Loucy (cell line): ENCODE results near the gene CNIH4.

Experiments
- H2AFZ ChIP-seq: fragments of 200-600 bp; sonication (generic); 2 replicates; pipeline ENCODE4 v1.6.0; 2016; ENCODE audit warnings: antibody characterized with exemption, mild to moderate bottlenecking, low read length, moderate library complexity
- H3F3A ChIP-seq: fragments of 200-600 bp; 2 replicates; pipeline ENCODE4 v1.6.0; 2016; ENCODE audit warnings: antibody characterized with exemption, low read depth, mild to moderate bottlenecking
- H3K27me3 ChIP-seq: fragments of 200-600 bp; sonication (generic); 2 replicates; pipeline ENCODE4 v1.6.1; 2014; ENCODE audit warnings: low read length, mild to moderate bottlenecking; ENCODE audit not compliant: insufficient read depth, poor library complexity, severe bottlenecking
- H3K36me3 ChIP-seq: fragments of 200-600 bp; sonication (generic); 2 replicates; pipeline ENCODE4 v1.6.1; 2016; ENCODE audit warnings: low read length; ENCODE audit not compliant: insufficient read depth
- H3K4me1 ChIP-seq: fragments of 200-600 bp; sonication (generic); 2 replicates; pipeline ENCODE4 v1.5.1; 2014; ENCODE audit warnings: low read length, mild to moderate bottlenecking; ENCODE audit not compliant: insufficient read depth, poor library complexity, severe bottlenecking
- H3K4me2 ChIP-seq: fragments of 200-600 bp; sonication (generic); 2 replicates; pipeline ENCODE4 v1.6.0; 2014; ENCODE audit warnings: antibody characterized with exemption, low read length, low read depth, mild to moderate bottlenecking; ENCODE audit not compliant: poor library complexity, severe bottlenecking
- H3K4me3 ChIP-seq: fragments of 200-600 bp; sonication (generic); 2 replicates; pipeline ENCODE4 v1.5.1; 2014; ENCODE audit warnings: low read length, mild to moderate bottlenecking, mixed read lengths; ENCODE audit not compliant: poor library complexity, severe bottlenecking
- H3K79me2 ChIP-seq: fragments of 200-600 bp; sonication (generic); 2 replicates; pipeline ENCODE4 v1.6.1; 2014; ENCODE audit warnings: low read length; ENCODE audit not compliant: insufficient read depth
- H3K9ac ChIP-seq: fragments of 200-600 bp; sonication (generic); 2 replicates; pipeline ENCODE4 v1.6.0; 2014; ENCODE audit warnings: mild to moderate bottlenecking, low read depth, low read length, moderate library complexity; ENCODE audit not compliant: poor library complexity, severe bottlenecking
- H3K9me2 ChIP-seq: fragments of 200-600 bp; sonication (generic); replicated peaks from 2 replicates; pipeline ENCODE4 v1.6.1; 2016; ENCODE audit warnings: low read depth, low read length, mixed read lengths
- H3K9me3 ChIP-seq: fragments of 200-600 bp; sonication (generic); 2 replicates; pipeline ENCODE4 v1.6.1; 2014; ENCODE audit warnings: mild to moderate bottlenecking, antibody characterized with exemption, low read length, low read depth; ENCODE audit not compliant: insufficient read depth
- H4K20me1 ChIP-seq: fragments of 200-600 bp; sonication (generic); 2 replicates; pipeline ENCODE4 v1.6.0; 2014; ENCODE audit warnings: antibody characterized with exemption, low read length, mild to moderate bottlenecking; ENCODE audit not compliant: insufficient read depth, poor library complexity, severe bottlenecking
- CTCF ChIP-seq: fragments of 200-600 bp; sonication (generic); conservative IDR thresholded peaks from 2 replicates; pipeline ENCODE4 v1.5.1; 2014; ENCODE audit warnings: mild to moderate bottlenecking, antibody characterized with exemption, low read length
- EZH2phosphoT487 ChIP-seq: fragments of 200-600 bp; IDR thresholded peaks from 2 replicates; pipeline ENCODE4 v1.6.1; 2018; ENCODE audit warnings: antibody characterized with exemption, mild to moderate bottlenecking, moderate library complexity, borderline replicate concordance

CNIH4 gene

GRCh38 chr1:224381880-224382548 is 25.3 kb downstream of the CNIH4 start:
- Histone ChIP-seq H3K9me3 (no peaks in the 10 kb centered on the region), H3K9me2 (no peaks in the 10 kb centered on the region), H3K27me3 (peaks cover 13% of the 10 kb centered on the region), H3K36me3 (peaks cover 14% of the 10 kb centered on the region), H3K4me2 (no peak overlapping the region), H4K20me1 (peaks cover 25% of the 10 kb centered on the region), H3F3A (no peaks in the 10 kb centered on the region), H3K9ac (no peak overlapping the region), H3K4me1 (peaks cover 20% of the 10 kb centered on the region), H2AFZ (no peak overlapping the region), H3K79me2 (no peaks in the 10 kb centered on the region), H3K4me3 (no peak overlapping the region)
- TF ChIP-seq EZH2phosphoT487 (no peak), CTCF (no peak)

GRCh38 chr1:224383218-224383617 is 26.5 kb downstream of the CNIH4 start:
- H4K20me1 ChIP-seq, result peaks cover 23% of the 10 kb centered on the region
- TF ChIP-seq EZH2phosphoT487 (no peak), CTCF (no peak)
- no peaks in the 10 kb centered on the region for H3F3A ChIP-seq
- H3K9me3 ChIP-seq, result no peaks in the 10 kb centered on the region
- no peak overlapping the region for H2AFZ ChIP-seq
- H3K4me2 ChIP-seq, result no peak overlapping the region
- no peak overlapping the region for H3K4me3 ChIP-seq
- H3K27me3 ChIP-seq, result peaks cover 13% of the 10 kb centered on the region
- H3K36me3 ChIP-seq, result peaks cover 15% of the 10 kb centered on the region
- no peaks in the 10 kb centered on the region for H3K9me2 ChIP-seq
- H3K79me2 ChIP-seq, result no peaks in the 10 kb centered on the region
- no peak overlapping the region for H3K9ac ChIP-seq
- peaks cover 20% of the 10 kb centered on the region for H3K4me1 ChIP-seq

- Histone ChIP-seq H2AFZ (no peak overlapping the region), H3K4me1 (no peaks in the 10 kb centered on the region), H3K4me3 (no peak overlapping the region), H3K27me3 (peaks cover 4% of the 10 kb centered on the region), H4K20me1 (peaks cover 4% of the 10 kb centered on the region), H3K79me2 (no peaks in the 10 kb centered on the region), H3K9me3 (no peaks in the 10 kb centered on the region), H3K36me3 (peaks cover 47% of the 10 kb centered on the region), H3K9me2 (no peaks in the 10 kb centered on the region), H3F3A (no peaks in the 10 kb centered on the region), H3K9ac (no peak overlapping the region), H3K4me2 (no peak overlapping the region)
- no peak for TF ChIP-seq EZH2phosphoT487
- no peak for TF ChIP-seq CTCF
Measured at GRCh38 chr1:224387302-224387912, 30.7 kb downstream of the CNIH4 start.
